GM10266 (cell line): Measurements from ENCODE around the gene SCYL3.

Experiments
- DNase-seq: peaks from one replicate; pipeline ENCODE4 v3.0.0; 2012; ENCODE audit errors: extremely low spot score
- CTCF ChIP-seq: IDR thresholded peaks from 2 replicates; pipeline ENCODE4 v1.5.1; 2012; ENCODE audit warnings: mild to moderate bottlenecking, low read depth; ENCODE audit not compliant: control insufficient read depth, insufficient read depth; ENCODE audit errors: missing control alignments

The SCYL3 gene

GRCh38 chr1:169909499-169909898 is 15.8 kb upstream of the SCYL3 start:
- no peak for TF ChIP-seq CTCF

DNA sequence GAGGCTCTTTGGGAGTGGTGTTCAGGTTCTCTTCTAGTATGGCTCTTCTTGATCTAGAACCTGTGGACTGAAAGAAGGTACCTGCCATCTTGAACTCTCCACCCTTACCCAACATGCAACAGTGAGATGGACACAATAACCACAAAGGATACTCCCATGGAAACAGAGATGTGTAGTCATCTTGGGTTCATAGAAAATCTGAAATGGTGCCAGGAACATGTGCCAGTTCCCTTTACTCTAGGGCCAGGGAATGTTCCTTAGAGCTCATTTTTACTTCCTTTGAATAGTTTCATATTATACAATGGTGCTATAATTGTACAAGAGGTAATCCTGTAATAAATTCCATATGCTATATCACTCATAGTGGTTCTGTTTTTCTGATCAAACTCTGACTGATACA is 13.2 kb upstream of the SCYL3 start:
- TF ChIP-seq CTCF = no peak
- no peak for DNase-seq

More at GRCh38 chr1:169909499-169909898, 15.8 kb upstream of the SCYL3 start:
- no peak for DNase-seq

DNA sequence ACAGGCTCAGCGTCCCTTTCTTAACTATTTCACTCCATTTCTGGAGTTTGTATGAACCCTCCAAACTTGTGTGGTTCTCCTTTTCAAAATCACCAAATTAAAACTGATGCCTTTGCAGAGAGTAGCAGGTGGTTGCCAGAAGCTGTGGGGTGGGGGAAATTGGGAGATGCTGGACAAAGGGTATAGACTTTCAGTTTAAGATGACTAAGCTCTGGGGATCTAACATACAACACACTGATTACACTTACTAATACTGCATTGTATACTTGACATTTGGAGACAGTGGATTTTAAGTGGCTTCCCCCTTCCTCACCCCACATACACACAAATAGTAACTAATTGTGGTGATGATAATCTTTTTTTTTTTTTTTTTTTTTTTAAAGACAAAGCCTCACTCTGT is 11.1 kb upstream of the SCYL3 start:
- no peak for TF ChIP-seq CTCF

GRCh38 chr1:169902751-169903150 is 9.1 kb upstream of the SCYL3 start:
- no peak for DNase-seq
- TF ChIP-seq CTCF = no peak

More for the DNA sequence above, 11.1 kb upstream of the SCYL3 start:
- DNase-seq = no peak

DNA sequence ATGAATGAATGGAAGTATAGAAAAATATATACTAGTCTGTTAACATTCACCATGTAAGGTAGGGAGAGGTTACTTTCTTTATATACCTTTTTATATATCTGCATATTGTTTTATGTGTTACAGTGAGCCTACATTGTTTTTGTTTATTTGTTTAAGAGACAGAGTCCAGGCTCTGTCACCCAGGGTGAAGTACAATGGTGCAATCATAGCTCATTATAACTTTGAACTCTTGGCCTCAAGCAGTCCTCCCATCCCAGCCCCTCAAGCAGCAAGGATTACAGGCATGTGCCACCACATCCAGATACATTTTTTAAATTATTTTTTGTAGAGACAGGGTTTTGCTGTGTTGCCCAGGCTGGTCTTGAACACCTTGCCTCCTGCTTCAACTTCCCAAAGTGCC is 7.4 kb upstream of the SCYL3 start:
- TF ChIP-seq CTCF = no peak
- DNase-seq = no peak

DNA sequence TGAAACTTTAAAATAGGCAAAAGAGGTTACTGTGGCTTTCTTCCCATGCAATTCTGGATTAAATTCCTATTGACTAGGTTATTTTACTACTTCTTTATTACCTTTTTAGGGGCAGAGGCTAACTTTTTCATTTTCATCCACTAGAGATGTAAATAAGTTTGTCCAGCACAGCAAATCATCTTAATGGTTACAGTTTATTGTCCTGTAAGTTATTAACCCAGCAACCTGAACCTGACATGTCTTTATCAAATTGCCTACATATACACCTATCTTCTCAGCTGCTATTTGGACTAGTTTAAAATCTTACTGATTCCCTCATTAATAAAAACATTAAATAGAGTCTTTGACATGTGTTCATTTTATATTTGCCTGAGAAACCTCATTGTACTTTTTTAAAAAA is 6.9 kb upstream of the SCYL3 start:
- DNase-seq = no peak
- TF ChIP-seq CTCF = no peak

GRCh38 chr1:169899519-169900217 is 6.0 kb upstream of the SCYL3 start:
- no peak for DNase-seq
- TF ChIP-seq CTCF = no peak
